Inferior parietal cortex (tissue), 1 donor: ENCODE measurements around the gene INS.

Source experiments
- DNase-seq: peaks from one replicate; pipeline ENCODE4 v3.0.0-alpha.2; 2016; ENCODE audit errors: extremely low spot score

INS gene

GRCh38 chr11:2164861-2165555, 4.0 kb upstream of the INS start:
- DNase-seq: no peak

DNA sequence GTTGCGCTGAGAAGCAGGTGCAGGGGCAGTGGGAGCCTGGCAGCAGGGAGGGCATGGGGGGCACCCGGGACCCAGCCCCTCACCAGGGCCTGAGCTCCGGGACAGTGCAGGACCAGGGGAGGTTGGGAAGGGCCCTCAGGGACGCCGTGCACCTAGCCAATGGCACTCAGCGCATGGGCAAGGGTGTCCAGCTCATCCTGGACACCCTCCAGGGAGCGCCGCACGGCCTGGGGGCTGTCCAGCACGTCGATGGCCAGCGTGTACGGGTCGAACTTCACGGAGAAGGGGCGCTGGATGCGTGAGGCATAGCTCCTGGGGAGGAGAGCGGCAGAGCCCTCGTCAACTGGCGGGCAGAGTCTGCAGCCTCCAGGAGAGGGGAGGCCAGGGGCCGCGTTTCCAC, 3.1 kb upstream of the INS start:
- DNase-seq: no peak

DNA sequence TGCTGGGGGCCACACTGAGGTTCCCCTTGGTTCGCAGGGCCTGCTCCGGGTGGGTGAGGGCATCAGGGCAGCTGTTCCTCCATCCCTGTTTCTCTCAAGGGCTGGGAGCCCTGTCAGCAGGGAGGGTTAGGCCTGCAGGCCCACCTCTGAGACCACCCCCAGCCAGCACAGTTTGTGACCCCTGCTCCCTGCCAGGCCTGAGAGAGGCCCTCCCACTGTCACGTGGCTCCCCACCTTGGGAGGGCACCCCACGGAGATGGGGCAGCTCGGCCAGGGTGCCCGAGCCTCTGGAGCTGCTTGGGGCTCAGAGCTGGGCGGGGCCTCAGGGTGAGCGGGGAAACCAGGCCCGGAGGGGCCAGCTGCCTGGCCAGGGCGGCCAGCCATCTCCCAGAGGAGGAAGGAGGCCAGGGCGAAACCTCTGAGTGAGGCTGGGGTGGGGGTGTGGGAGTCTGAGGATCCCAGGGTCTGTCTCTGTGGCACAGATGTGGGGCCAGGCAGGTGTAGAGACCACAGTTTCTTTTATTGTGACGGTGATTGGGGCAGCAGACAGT, 2.5 kb upstream of the INS start:
- no peak for DNase-seq

DNA sequence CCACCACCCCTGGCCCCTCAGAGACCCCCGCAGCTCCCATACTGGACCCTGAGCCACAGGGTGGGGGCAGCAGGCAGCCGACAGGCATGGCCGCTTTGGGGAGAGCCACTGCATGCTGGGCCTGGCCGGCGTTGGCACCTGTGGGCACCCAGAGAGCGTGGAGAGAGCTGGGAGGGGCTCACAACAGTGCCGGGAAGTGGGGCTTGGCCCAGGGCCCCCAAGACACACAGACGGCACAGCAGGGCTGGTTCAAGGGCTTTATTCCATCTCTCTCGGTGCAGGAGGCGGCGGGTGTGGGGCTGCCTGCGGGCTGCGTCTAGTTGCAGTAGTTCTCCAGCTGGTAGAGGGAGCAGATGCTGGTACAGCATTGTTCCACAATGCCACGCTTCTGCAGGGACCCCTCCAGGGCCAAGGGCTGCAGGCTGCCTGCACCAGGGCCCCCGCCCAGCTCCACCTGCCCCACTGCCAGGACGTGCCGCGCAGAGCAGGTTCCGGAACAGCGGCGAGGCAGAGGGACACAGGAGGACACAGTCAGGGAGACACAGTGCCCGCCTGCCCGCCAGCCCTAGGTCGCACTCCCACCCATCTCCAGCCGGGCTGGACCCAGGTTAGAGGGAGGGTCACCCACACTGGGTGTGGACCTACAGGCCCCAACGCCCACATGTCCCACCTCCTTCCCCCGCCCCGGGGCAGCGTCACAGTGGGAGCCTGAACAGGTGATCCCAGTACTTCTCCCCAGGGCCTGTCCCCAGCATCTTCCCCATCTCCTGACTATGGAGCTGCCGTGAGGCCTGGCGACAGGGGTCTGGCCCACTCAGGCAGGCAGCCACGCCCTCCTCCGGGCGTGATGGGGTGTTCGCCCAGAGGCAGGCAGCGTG, 1.2 kb downstream of the INS start:
- no peak for DNase-seq

DNA sequence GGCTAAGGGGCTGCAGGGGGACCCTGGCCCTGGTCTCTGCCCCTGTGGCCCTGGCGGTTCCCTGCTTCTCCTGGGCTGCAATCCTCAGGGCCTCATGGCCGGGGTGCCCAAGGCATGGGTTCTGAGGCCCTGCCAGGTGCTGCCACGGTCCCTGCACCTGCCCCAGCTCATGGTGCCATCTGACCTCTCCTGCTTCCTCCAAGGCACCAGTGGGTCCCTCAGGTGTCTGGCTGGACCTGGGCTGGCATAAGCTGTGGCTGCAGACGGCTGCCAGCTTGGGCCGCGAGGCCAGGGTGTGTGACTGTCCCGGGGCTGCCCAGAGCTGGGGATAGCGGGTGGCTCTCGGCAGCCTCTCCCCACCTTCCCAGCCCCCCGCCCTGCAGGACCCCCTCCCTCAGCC, 2.0 kb downstream of the INS start:
- no peak for DNase-seq

DNA sequence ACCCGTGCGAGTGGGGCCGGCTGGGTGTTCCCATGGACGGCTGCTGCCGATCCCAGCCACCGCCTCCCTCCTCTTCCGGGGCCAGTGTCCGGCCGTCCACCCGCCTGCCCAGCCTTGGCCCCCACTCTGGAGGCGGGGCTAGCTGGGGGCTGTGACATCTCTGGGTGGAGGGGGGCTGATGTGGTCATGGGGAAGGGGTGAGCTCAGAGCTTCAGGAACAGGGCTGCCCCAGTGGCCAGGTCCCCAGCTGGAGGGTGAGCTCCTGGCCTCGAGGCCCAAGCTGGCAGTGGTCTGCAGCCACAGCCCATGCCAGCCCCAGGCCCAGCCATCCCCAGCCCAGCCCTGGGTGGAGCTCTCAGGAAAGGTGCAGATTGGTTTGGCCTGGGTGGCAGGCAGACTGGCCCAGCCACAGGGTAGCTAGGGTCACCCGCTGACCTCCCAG, 2.7 kb downstream of the INS start:
- DNase-seq: no peak

DNA sequence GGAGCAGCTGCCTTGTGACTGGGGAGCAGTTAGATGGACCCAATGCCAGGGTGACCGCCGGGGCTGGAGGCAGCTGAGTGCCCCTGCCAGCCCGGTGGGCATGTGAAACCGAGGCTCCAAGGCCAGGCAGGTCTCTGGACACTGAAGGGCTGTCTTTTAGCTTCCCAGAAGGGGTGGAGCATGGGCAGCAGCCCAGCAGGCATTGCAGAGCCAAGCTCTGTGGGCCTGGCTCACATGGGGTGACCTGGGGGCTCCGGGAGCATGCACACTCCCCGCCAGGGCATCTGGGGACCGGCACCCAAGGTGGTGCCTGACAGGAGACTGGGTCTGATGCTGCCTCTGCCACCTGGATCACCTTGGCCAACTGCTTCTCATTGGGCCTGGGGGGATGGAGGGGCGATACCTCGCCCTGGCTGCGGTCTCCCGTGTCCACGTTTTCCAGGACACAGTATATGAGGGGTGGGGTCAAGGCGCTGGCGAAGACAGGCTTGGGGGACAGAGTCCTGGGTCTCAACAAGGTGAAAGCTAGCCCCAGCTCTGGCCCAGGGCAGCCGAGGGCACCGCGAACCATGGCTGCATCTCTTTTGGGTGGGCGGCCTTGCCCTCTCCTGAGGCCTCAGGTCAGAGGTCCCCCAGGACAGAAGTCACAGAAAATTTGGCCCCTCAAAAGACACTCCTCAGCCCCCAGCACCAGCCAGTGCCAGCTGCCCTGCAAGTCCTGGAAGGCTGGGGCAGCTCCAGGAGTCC, 3.5 kb downstream of the INS start:
- DNase-seq: no peak

DNA sequence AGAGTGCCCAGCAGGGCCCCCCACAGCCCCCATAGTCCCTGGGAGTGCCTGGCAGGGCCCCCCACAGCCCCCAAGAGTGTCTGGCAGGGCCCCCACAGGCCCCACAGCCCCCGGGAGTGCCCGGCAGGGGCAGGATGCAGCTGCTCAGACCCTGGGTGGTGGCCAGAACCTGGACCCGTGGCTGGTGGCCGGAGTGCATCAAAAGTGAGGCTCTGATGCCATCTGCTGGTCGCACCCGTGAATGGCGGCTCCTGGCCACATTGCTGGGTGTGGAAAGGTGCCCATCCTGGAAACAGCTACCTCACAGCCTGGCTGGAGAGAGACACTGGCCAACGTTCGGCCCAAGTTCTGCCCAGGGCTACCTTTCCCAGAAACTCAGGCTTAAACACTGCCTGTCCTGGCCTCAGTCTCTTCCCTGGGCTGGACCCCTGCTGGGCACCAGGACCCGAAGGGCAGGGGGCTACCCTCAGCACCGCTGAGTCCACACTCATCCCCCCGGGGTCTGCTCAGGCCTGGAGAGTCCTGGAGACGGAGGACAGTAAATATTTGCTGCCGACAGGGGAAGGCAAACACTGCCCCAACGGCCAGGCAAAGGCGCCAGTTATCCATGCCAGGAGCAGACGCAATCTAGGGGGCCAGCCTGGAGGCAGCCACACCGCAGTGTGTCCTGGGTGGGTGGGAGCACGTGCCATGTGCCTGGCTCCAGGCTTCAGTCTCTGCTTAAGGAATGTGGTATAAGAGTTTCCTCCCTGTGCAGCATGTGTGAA, 4.4 kb downstream of the INS start:
- peak; percentile 65 for DNase-seq

DNA sequence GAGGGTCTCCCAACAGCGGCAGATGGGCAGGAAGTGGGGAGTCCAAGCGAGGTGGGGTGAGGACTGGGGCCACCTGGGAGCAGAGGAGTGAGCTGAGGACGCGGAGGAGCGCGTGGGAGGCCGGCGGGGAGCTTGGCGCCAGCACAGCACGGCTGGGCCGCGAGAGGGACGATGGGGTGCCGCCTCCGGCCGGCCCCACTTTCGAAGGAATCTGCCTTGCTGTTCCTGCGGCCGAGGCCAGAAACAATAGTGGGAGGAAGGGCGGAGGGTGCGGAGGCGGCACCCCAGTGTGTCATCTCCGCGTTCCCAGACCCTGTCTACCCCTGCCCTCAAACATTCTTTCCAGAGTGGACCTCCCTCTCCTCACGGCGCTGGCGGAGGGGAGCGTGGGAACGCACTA, 5.5 kb downstream of the INS start:
- no peak for DNase-seq

GRCh38 chr11:2154889-2155288, 6.1 kb downstream of the INS start:
- no peak for DNase-seq

- no peak for DNase-seq
These were observed 6.8 kb downstream of the INS start for GRCh38 chr11:2154195-2154585.

DNA sequence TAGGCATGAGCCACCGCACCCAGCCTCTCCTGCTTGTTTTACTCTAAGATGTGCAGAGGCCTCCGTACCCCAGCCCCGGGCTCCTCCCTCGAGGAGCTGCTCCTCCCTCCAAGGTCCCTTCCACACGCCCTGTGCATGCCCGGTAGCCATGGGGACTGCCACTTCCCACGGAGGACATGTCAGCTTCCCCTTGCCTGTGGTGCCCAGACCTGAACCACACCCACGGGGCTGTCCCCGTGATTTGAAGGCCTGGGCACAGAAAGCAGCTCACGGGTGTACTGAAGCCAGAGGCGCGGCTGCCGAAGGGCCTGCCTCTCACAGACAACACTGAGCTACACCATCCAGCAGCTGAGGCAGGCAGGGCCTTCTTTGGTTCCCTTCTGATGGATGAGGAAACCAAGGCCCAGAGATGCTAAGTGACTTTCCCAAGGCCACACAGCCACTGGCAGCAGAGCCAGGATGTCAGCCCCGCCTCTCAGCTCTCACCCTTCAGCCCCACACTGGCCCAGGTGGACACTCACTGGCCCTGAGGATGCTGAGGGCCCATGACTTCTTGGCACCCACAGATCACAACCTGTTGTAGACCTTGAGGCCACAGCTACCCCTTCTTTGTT, 7.3 kb downstream of the INS start:
- DNase-seq: no peak

- peak; percentile 87 for DNase-seq
These were observed 9.3 kb downstream of the INS start for GRCh38 chr11:2151500-2152257.

DNA sequence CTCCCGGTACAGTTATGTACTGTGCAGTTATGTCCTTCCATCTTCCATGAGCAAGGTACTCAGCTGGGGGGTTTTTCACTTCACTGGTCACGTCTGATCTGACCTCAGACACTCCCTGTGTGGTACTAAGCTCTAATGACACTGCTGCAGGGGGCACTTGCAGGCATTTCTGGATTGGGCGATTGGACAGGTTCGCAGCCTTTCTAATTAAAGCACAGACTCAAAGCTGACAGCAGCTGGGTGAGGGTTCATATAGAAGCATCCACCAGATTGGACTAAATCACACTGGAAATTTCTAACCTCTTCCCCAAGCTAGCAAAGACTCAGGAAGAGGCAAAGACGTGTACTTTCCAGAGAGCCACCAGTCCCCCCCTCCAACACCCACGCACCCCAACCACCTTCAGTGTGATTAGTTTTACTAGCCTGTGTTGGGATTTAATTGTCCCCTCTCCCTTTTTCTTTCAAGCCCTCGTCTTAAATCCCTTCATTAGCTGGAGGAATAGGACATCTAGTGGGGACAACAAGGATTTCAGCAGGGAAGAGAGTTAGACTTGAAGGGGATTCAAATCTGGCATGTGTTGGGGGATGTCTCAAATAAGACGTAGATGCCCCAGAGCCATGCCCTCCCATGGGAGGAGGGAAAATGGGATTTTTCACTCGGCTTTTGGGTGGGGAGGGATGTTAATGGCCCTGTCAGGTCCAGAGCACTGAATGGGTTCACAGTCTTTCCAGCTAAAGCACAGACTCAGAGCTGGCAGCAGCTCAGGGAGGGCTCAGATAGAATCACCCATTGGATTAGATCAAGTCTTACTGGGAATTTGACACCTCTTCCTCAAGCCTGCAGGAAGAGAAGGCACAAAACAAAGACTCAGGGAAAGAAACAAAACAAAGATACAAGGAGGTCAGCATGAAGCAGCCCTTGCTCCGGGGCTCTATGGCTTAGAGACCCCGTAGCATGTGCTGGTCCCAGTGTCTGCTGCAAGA, 10.9 kb downstream of the INS start:
- peak; percentile 17 for DNase-seq

GRCh38 chr11:2149460-2149859, 11.5 kb downstream of the INS start:
- DNase-seq: no peak

DNA sequence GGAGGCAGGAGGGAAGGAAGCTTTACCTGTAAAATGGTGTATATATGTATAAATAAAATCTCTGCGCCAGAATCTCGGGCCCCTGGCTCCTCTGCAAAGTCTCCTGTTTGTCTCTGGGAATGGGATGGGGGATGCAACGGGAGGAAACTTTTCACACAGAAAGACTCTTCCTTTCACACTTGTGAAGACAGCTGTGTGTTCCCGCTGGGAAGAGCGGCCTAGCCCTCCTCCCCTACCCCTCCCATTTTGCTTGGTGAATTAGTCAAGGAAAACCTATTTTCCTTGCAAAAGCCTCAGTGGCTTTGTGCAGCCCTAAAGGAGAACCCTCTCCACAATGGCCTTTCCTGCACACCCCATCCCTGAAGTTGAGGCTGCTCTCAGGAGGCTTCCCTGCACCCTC, 12.4 kb downstream of the INS start:
- DNase-seq: no peak

DNA sequence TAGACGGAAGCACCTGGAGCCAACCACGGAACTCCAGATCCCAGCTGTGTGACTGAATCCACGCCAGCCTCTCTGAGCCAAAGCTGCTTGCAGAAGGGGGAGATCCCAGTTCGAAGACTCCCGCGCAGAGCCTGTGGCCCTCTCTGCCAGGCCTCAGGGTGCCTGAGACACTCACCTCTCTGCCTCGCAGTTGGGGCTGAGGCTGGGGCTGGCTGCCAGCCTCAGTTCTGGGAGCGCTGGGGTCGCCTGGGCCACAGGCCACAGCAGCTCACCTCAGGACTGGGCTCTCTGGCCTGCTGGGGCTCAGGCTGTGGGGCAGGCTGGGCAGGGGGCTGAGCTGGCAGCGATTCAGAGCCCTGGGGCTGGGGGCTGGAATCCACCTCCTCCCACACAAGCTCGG, 13.6 kb downstream of the INS start:
- no peak for DNase-seq

DNA sequence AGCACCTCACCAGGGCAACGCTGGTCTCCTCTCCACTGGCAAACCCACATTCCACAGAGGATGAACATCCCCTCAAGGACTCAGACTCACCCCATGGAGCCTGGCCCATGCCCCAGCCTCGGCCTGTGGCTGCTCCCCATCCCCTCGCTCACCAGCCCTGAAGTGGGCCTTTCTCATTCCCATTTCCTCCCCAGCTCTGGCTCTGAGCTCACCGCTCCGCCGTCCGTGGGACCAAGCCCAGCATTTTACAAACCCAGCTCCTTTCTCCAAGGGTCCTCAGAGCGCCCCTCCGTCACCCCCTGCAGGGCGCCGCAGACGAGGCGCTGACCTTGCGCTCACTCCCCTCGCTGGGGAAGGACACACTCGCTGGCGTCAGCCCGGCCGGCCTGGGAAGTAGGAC, 15.0 kb downstream of the INS start:
- DNase-seq: no peak
